Measurements from ENCODE around the gene ECSIT. TPM values are rescaled to one million over a fixed set of nuclear protein-coding genes. Genes with fewer than 3 reads are reported as not detected.

ECSIT gene
- total RNA-seq, 1 experiment from 2014 or later = 56.4 TPM

- TF ChIP-seq, protein P1, sequence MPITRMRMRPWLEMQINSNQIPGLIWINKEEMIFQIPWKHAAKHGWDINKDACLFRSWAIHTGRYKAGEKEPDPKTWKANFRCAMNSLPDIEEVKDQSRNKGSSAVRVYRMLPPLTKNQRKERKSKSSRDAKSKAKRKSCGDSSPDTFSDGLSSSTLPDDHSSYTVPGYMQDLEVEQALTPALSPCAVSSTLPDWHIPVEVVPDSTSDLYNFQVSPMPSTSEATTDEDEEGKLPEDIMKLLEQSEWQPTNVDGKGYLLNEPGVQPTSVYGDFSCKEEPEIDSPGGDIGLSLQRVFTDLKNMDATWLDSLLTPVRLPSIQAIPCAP (CRISPR knock-in tag; IDR thresholded peaks at IDR 0.05) = no peak
- TF ChIP-seq, protein P2, sequence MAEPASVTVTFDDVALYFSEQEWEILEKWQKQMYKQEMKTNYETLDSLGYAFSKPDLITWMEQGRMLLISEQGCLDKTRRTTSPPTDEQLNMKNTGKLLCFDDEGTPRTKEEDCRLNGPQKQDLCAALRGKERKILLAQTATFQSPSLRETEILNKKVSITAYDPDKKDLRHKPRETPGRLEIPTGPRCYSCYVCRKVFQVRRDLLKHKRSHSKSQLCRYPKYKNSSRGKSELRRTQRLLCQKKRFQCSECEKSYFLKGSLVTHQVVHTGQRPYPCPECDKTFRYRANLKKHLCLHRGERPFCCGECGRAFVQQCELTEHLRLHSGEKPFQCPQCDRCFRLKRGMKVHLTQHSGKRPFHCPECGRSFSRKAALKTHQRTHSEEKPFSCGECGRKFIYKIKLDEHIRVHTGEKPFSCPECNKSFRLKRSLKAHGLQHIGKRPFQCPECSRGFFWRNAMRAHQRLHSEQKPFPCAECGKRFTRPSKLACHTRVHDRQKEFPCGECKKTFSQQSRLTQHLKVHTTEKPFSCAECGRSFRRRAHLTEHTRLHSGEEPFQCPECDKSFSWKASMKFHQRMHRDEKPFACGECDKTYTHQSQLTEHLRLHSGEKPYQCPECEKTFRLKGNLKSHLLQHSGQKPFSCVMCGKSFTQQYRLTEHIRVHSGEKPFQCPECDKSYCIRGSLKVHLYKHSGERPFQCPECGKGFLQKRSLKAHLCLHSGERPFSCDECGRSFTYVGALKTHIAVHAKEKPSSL (CRISPR knock-in tag; conservative IDR thresholded peaks at IDR 0.05) = no peak
- no peak for TF ChIP-seq GTF2I (CRISPR knock-in tag; conservative IDR thresholded peaks at IDR 0.05)
- TF ChIP-seq FOXP4 (CRISPR knock-in tag; IDR thresholded peaks at IDR 0.05) = no peak
- no peak for TF ChIP-seq NFYB (CRISPR knock-in tag; conservative IDR thresholded peaks at IDR 0.05; ENCODE audit: low read depth)
- TF ChIP-seq ZNF219 (CRISPR knock-in tag; IDR thresholded peaks at IDR 0.05; ENCODE audit: borderline replicate concordance) = no peak
- TF ChIP-seq NFATC4 (CRISPR knock-in tag; IDR thresholded peaks at IDR 0.05) = no peak
- TF ChIP-seq, protein P3, sequence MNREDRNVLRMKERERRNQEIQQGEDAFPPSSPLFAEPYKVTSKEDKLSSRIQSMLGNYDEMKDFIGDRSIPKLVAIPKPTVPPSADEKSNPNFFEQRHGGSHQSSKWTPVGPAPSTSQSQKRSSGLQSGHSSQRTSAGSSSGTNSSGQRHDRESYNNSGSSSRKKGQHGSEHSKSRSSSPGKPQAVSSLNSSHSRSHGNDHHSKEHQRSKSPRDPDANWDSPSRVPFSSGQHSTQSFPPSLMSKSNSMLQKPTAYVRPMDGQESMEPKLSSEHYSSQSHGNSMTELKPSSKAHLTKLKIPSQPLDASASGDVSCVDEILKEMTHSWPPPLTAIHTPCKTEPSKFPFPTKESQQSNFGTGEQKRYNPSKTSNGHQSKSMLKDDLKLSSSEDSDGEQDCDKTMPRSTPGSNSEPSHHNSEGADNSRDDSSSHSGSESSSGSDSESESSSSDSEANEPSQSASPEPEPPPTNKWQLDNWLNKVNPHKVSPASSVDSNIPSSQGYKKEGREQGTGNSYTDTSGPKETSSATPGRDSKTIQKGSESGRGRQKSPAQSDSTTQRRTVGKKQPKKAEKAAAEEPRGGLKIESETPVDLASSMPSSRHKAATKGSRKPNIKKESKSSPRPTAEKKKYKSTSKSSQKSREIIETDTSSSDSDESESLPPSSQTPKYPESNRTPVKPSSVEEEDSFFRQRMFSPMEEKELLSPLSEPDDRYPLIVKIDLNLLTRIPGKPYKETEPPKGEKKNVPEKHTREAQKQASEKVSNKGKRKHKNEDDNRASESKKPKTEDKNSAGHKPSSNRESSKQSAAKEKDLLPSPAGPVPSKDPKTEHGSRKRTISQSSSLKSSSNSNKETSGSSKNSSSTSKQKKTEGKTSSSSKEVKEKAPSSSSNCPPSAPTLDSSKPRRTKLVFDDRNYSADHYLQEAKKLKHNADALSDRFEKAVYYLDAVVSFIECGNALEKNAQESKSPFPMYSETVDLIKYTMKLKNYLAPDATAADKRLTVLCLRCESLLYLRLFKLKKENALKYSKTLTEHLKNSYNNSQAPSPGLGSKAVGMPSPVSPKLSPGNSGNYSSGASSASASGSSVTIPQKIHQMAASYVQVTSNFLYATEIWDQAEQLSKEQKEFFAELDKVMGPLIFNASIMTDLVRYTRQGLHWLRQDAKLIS (CRISPR knock-in tag; IDR thresholded peaks at IDR 0.05; ENCODE audit: borderline replicate concordance) = no peak
- no peak for TF ChIP-seq FOXP1 (CRISPR knock-in tag; IDR thresholded peaks at IDR 0.05; ENCODE audit: borderline replicate concordance)
- TF ChIP-seq, protein P4, sequence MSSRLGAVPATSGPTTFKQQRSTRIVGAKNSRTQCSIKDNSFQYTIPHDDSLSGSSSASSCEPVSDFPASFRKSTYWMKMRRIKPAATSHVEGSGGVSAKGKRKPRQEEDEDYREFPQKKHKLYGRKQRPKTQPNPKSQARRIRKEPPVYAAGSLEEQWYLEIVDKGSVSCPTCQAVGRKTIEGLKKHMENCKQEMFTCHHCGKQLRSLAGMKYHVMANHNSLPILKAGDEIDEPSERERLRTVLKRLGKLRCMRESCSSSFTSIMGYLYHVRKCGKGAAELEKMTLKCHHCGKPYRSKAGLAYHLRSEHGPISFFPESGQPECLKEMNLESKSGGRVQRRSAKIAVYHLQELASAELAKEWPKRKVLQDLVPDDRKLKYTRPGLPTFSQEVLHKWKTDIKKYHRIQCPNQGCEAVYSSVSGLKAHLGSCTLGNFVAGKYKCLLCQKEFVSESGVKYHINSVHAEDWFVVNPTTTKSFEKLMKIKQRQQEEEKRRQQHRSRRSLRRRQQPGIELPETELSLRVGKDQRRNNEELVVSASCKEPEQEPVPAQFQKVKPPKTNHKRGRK (CRISPR knock-in tag; IDR thresholded peaks at IDR 0.05; ENCODE audit: borderline replicate concordance) = no peak
- TF ChIP-seq ZBTB21 (CRISPR knock-in tag; IDR thresholded peaks at IDR 0.05; ENCODE audit: borderline replicate concordance) = no peak
- TF ChIP-seq IRF2 (CRISPR knock-in tag; IDR thresholded peaks at IDR 0.05; ENCODE audit: borderline replicate concordance, low read depth) = no peak
- TF ChIP-seq JUN (CRISPR knock-in tag; IDR thresholded peaks at IDR 0.05) = no peak
- TF ChIP-seq, protein P5, sequence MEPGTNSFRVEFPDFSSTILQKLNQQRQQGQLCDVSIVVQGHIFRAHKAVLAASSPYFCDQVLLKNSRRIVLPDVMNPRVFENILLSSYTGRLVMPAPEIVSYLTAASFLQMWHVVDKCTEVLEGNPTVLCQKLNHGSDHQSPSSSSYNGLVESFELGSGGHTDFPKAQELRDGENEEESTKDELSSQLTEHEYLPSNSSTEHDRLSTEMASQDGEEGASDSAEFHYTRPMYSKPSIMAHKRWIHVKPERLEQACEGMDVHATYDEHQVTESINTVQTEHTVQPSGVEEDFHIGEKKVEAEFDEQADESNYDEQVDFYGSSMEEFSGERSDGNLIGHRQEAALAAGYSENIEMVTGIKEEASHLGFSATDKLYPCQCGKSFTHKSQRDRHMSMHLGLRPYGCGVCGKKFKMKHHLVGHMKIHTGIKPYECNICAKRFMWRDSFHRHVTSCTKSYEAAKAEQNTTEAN (CRISPR knock-in tag; IDR thresholded peaks at IDR 0.05) = no peak
- TF ChIP-seq USF1 (CRISPR knock-in tag; IDR thresholded peaks at IDR 0.05) = no peak
- Mint-ChIP-seq H3K27ac (no peak overlapping the region), H3K9me3 (no peaks in the 10 kb centered on the region), H3K36me3 (no peaks in the 10 kb centered on the region), H3K4me1 (peaks cover 10% of the 10 kb centered on the region), H3K4me3 (no peak overlapping the region), H3K27me3 (ENCODE audit: low read depth) (peaks cover 2% of the 10 kb centered on the region; the same call in 1 of the 2 replicates)
- no peak for ATAC-seq
- DNase-seq (ENCODE audit: low spot score) = no peak
- ChIA-PET POLR2A (interaction anchor here (1.0 kb wide), 1 partner anchor 14 kb away, joined by 3 read pairs; the partner anchor contains the start of gene ACP5), CTCF (interaction anchor here (1.1 kb wide), 1 partner anchor 12 kb away, joined by 4 read pairs; no protein-coding TSS in a partner anchor)
These were observed 34.6 kb upstream of the ECSIT start for GRCh38 chr19:11563532-11563931.
